Right cardiac atrium (tissue), 5 donors: Measurements from ENCODE around the gene CMYA5. TPM values are rescaled to one million over a fixed set of nuclear protein-coding genes. Genes with fewer than 3 reads are reported as not detected.
A peak's percentile ranks its signal among the peaks of the same experiment; 100 is the strongest.

Experiments
- ATAC-seq, 2 donors: fragments of 200-7000 bp; cut with Tn5 transposase; one replicate each; pipeline versions ENCODE4 v1.8.0 to v1.9.1; 2020; ENCODE audit warnings: moderate library complexity in 2 of 2, mild to moderate bottlenecking in 1 of 2
- DNase-seq, 3 donors: peaks; one replicate each; pipeline ENCODE4 v3.0.0-alpha.2; 2020
- H3K27ac ChIP-seq: one replicate; pipeline ENCODE4 v1.5.1; 2013; ENCODE audit warnings: mild to moderate bottlenecking, low read length, control low read depth, moderate library complexity
- H3K27me3 ChIP-seq: one replicate; pipeline ENCODE4 v1.6.1; 2013; ENCODE audit not compliant: control insufficient read depth, insufficient read depth
- H3K4me1 ChIP-seq: one replicate; pipeline ENCODE4 v1.6.1; 2013; ENCODE audit warnings: low read length; ENCODE audit not compliant: control insufficient read depth, insufficient read depth
- H3K4me3 ChIP-seq: one replicate; pipeline ENCODE4 v1.5.1; 2013; ENCODE audit warnings: low read length, control low read depth
- H3K9me3 ChIP-seq: one replicate; pipeline ENCODE4 v1.6.1; 2013; ENCODE audit warnings: low read length; ENCODE audit not compliant: control insufficient read depth
- WGBS: extraction: QIAGEN DNeasy Blood & Tissue Kit; methylation state at CpG from one replicate; pipeline ENCODE4 v1.1.7; 2013; 5-methylcytosine and 5-hydroxymethylcytosine counted together
- intact Hi-C, 4 donors: fragments of 100-400 bp; cut with DNase I; formaldehyde crosslinking; loops; one replicate each; pipeline versions ENCODE4 v1.11.0 to v1.14.0; 2022 to 2023
- polyA plus RNA-seq: library from polyadenylated mRNA; stranded (reverse); fragments of 200-250 nt; gene quantifications from one replicate; pipeline ENCODE4 v1.2.3, GENCODE V29; 2013
- total RNA-seq, 4 donors: library from RNA; stranded (reverse); fragmentation: NEBNext Ultra II Directional; extraction: Animal tissue kit (Norgen Biotek cat#: 25700); gene quantifications; one replicate each; pipeline ENCODE4 v1.2.1, GENCODE V29; 2021
- donor health status: healthy with polysubstance abuse.
- donor health status: DM: no; HTN: yes; CAD: no.
- donor health status: DM: no; HTN: no; CAD: no.
- donor health status: DM: no; HTN: yes; CAD: no; lungs with severe emphysema.
- donor health status: DM: yes; HTN: yes; CAD: no.

The CMYA5 gene
- total and polyA plus RNA-seq, 5 donors = 341 to 1,021 (median 757) TPM

DNA sequence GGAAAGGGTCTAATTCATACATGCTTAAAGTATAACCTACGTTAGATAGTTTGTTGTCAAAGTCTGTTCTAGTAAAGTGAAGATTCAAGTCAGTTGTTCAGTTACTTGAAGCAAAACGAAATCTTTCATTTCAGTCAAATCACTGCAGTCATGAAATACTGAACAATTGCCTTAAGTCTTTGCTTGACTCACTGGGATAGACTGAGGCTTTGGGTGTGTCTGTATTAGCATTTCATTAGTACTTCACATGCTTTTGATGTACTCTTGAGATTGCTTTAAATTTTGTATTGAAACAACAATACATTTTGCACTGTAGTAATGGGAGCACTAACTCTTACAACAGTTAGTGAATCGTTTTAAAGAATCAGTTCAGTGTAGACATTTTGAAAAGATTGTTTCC is 4.0 kb upstream of the CMYA5 start:
- intact Hi-C loops = no loop called here
- ATAC-seq = no peak
- no peaks in the 10 kb centered on the region for H3K9me3 ChIP-seq
- H3K27ac ChIP-seq = no peak overlapping the region
- 75% methylated on average over 3 of the region's 3 CpGs for WGBS
- H3K4me3 ChIP-seq = no peak overlapping the region
- no peaks in the 10 kb centered on the region for H3K27me3 ChIP-seq
- DNase-seq = no peak
- H3K4me1 ChIP-seq = no peaks in the 10 kb centered on the region

DNA sequence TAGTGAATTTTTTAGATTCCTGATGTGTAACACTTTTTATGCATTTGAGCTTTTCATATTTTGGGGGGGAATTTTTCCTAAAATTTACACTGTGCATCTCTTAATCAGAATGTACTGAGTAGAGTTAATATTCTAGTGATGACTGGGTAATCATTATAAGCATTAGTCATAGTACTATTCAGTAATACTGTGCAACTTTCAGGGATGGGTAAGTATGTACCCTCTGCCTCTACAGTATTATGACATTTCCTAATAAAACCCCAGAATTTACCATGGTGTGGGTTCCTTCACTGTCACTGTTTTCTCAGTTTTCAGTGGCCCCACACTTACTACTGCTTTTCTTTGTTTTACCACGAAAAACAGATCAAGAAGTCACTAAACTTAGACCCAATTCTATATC is 2.8 kb upstream of the CMYA5 start:
- intact Hi-C loops = no loop called here
- H3K9me3 ChIP-seq = no peaks in the 10 kb centered on the region
- DNase-seq (no peak), ATAC-seq (no peak)
- H3K27ac ChIP-seq = no peak overlapping the region
- no peaks in the 10 kb centered on the region for H3K4me1 ChIP-seq
- 93% methylated on average over 1 of the region's 1 CpG for WGBS
- no peak overlapping the region for H3K4me3 ChIP-seq
- H3K27me3 ChIP-seq = no peaks in the 10 kb centered on the region

DNA sequence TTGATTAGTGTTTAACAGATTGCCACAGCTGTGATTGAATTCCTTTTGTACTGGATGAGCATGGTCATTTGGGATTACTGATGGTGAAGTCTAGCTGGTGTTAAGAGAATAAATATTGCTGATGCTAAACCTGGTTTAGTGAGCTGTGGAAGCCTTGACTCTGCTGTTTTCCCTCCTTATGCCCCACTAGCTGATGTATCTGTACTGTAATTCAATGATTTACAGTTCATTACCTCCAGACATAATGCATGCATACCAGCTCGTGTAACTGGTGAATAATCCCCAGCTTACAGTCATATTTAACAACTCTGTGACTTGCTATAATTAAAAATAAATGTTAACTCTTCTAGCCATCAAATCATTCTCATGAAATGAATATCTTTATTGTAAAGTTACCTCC is 1.7 kb upstream of the CMYA5 start:
- intact Hi-C loops = no loop called here
- no peak overlapping the region for H3K4me3 ChIP-seq
- no peak for ATAC-seq
- no peaks in the 10 kb centered on the region for H3K27me3 ChIP-seq
- no peaks in the 10 kb centered on the region for H3K9me3 ChIP-seq
- whole genome bisulfite sequencing = 83% methylated on average over 1 of the region's 1 CpG
- no peak overlapping the region for H3K27ac ChIP-seq
- no peaks in the 10 kb centered on the region for H3K4me1 ChIP-seq
- no peak for DNase-seq

DNA sequence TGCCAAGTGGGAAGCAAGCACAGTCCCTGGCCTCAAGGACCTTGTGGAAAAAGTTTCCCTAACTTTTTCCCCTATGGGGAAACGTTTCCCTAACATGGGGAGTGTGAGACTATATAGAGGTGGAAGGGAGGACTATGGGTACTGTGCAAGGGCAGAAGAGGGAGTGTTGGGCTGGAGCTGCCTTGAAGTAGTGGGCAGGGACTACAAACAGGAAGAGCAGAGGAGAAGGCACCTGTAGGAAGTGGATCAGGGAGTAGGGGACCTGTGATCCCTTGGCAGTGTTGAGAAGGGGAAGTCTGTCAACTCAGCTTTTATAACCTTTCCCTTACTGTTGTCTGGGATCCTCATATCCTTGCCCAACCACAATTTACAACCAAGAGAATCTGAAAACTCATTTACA is 1.4 kb downstream of the CMYA5 start:
- Histone ChIP-seq H3K27ac (peak overlapping the region; percentile 84), H3K27me3 (no peaks in the 10 kb centered on the region), H3K4me3 (peak overlapping the region; percentile 45), H3K4me1 (no peaks in the 10 kb centered on the region), H3K9me3 (no peaks in the 10 kb centered on the region)
- no peak for DNase-seq
- peak; percentile 22 to 23 for ATAC-seq
- intact Hi-C loops = no loop called here
- 48% methylated on average over 1 of the region's 1 CpG for WGBS

DNA sequence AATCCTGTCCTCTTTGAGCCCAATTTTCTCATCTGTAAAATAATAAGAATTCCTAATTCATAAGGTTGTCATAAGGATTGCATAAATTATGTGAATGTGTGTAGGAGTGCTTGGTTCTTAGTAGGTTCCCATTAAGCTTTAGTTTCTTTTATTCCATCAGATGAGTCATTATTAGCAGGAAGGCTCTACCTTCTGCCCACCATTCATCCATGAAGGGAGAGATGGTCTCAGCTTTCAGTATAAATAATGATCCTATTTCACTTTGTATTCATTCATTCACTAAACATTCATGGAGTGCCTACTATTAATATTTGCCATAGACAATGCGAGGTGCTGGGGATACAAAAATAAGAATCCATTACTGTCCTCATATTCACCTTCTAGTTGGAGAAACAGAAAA is 3.0 kb downstream of the CMYA5 start:
- 83% methylated on average over 1 of the region's 1 CpG for WGBS
- no peaks in the 10 kb centered on the region for H3K4me1 ChIP-seq
- peak overlapping the region; percentile 45 for H3K4me3 ChIP-seq
- no peak for ATAC-seq
- H3K27me3 ChIP-seq = no peaks in the 10 kb centered on the region
- H3K27ac ChIP-seq = no peak overlapping the region
- H3K9me3 ChIP-seq = no peaks in the 10 kb centered on the region
- intact Hi-C loops = no loop called here
- no peak for DNase-seq

DNA sequence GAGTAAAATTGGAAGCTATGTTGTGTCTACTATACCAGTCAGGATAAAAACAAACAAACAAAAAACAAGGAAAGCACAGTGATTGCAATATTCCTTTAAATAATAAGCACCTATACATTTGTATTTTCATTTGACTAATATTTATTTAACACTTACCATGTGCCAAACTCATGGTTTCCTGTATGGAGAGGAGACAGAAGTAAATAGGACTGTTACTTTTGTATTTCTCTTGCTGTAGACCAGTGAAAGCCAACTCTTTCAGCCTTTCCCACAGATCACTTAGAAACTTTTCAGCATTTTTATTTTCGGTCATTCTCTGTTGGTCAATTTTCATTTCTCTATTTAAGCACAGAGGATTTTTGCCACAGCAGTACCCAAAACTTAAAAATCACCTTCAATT is 4.5 kb downstream of the CMYA5 start:
- WGBS = 48% methylated on average over 1 of the region's 1 CpG
- DNase-seq (no peak), ATAC-seq (no peak)
- Histone ChIP-seq H3K9me3 (no peaks in the 10 kb centered on the region), H3K4me3 (peak overlapping the region; percentile 13), H3K27ac (peak overlapping the region; percentile 91), H3K27me3 (no peaks in the 10 kb centered on the region), H3K4me1 (no peaks in the 10 kb centered on the region)
- intact Hi-C loops = no loop called here

DNA sequence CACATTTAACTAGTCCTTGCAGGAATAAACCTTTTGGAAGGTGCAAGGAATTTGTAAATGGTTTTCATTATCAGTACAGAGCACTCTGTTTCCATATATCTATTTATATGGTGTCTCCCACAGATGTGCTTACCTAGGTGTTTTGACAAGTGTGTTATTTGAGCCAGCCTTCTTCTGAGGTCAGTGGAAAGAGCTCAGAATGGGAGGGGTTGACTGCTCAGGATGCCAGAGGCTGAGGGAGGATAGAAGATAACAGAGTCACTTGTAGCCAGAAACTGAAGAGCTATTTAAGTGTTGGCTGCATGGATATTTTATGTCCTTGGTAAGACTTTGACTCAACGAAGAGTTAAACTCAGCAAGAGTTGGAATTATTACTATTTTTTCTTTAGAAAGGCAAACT is 5.0 kb downstream of the CMYA5 start:
- Histone ChIP-seq H3K27ac (no peak overlapping the region), H3K4me3 (peak overlapping the region; percentile 13), H3K27me3 (no peaks in the 10 kb centered on the region), H3K4me1 (peaks cover 2% of the 10 kb centered on the region), H3K9me3 (no peaks in the 10 kb centered on the region)
- peak; percentile 79 to 82 for ATAC-seq
- 19% methylated on average over 1 of the region's 1 CpG for WGBS
- intact Hi-C loops = no loop called here
- DNase-seq = no peak

DNA sequence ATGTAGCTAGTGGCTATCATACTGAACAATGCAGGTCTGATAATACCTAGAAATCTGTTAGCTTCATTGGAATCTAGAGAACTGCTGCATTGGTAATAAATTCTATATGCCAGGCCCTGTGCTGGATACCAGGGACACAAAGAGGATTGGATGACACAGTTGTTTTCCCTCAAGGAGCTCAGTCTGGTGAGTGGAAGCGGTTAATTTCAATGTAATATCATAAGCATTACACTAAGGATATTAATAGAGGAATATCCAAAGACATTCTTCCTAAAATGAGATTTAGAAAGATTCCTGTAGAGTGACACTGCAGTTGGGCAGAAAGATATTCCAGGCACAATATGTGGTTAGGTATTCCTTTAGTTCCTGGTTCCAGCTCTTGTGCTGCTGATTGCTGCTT is 5.9 kb downstream of the CMYA5 start:
- peak overlapping the region; percentile 67 for H3K27ac ChIP-seq
- H3K4me1 ChIP-seq = peaks cover 4% of the 10 kb centered on the region
- no peak for ATAC-seq
- intact Hi-C loops = no loop called here
- H3K27me3 ChIP-seq = no peaks in the 10 kb centered on the region
- no peaks in the 10 kb centered on the region for H3K9me3 ChIP-seq
- peak overlapping the region; percentile 6 for H3K4me3 ChIP-seq
- no peak for DNase-seq
- 79% methylated on average over 1 of the region's 1 CpG for WGBS

DNA sequence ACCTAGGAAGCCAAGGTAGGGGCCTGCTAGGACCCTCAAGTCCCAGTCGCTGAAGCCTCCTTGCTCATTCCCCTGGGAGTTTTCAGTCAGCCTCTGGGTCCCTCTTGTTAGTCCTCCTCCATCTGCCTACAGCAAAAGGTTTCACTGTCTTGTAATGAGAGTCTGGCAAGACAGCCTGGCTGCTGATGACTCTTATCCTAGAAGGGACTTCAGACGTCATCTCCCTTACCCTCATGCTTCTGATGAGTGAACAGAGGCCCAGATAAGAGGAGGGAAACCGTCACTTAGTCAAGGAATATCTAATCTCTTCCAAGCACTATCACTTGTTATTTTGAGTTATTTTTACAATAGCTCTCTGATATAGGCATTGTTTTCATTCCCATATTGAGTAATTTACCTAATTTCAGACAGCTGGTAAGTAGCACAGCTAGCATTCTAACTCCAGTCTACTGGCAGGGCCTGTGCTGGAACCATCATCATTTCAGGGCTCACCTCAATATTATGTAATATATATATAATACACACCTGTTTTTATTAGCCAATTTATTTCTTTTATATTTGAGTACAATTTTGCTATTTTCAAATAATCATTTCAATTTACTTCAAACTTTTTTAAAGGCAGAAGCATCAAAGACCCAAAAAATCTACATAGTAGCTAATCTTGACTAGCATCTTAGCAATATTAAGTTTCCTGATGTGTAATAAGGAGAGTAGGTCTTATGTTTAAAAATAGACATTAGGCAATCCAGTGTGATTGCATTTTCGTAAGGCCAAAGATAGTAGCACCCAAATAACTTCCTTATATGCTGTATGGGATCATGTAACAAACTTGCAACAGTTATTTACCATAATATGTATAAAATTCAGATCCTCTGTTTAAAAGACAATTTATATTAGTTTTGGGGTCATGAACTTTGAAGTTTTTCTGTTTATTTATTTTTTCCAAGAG is 7.9 kb downstream of the CMYA5 start:
- H3K4me3 ChIP-seq = no peak overlapping the region
- intact Hi-C loops = no loop called here
- DNase-seq = peak in 2 of 3 donors; percentile 37 to 53

DNA sequence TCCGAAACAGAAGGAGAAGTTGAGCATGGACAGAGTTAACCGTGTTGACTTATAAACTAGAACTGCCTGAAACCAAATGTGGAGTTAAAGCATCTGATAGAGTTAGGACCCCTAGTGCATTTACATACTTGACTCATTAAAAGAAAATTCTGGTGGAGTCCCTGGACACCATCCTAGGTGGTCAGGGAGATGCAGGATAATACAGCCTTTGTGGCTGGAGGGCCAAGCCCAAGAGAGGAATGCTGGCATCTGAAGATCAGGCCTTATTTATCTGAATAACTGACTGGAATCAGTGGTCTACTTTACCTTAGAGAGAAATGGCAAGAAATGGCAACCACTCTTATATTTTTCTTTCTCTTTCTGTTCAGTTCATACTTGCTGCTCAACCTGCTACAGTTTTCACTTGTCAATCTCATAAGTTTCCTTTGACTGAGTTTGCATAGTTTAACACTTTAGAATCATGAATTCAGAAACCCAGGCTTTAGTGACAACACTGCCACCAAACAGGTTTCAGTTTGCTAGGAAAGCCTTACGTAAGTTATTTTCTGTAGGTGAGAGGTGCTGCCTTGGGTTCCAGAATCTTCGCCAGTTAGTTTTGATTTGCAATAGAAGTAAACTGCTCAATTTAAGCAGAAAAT is 10.2 kb downstream of the CMYA5 start:
- DNase-seq (no peak), ATAC-seq (no peak)
- Histone ChIP-seq H3K4me3 (no peak overlapping the region), H3K4me1 (peaks cover 4% of the 10 kb centered on the region), H3K9me3 (no peaks in the 10 kb centered on the region), H3K27ac (peak overlapping the region; percentile 68), H3K27me3 (no peaks in the 10 kb centered on the region)
- 85% methylated on average over 4 of the region's 4 CpGs for WGBS
- intact Hi-C loops = loop anchor here in 1 of 4 donors (10.0 kb wide), 1 partner anchor 155 kb away; no protein-coding TSS in a partner anchor

More for the DNA sequence above, 7.9 kb downstream of the CMYA5 start:
- ATAC-seq = peak; percentile 87 to 92
- WGBS = 29% methylated on average over 4 of the region's 4 CpGs
- H3K4me1 ChIP-seq = peaks cover 4% of the 10 kb centered on the region
- H3K27me3 ChIP-seq = no peaks in the 10 kb centered on the region
- H3K9me3 ChIP-seq = no peaks in the 10 kb centered on the region
- H3K27ac ChIP-seq = peak overlapping the region; percentile 92
